Thoracic aorta (tissue), 2 donors: ENCODE data around the gene ALG2. TPM values are rescaled to one million over a fixed set of nuclear protein-coding genes. Genes with fewer than 3 reads are reported as not detected.
"Not testable (repeated sequence)": the region's sequence is repeated elsewhere in the genome, so short reads cannot be mapped to it uniquely, and the experiment has no call there.

Experiments
- ATAC-seq: fragments of 150-250 bp; one replicate; pipeline ENCODE4 v1.8.0; 2017; ENCODE audit warnings: low read depth; ENCODE audit not compliant: insufficient number of reproducible peaks, low FRiP score
- DNase-seq: peaks from one replicate; pipeline ENCODE4 v3.0.0-alpha.2; 2020; ENCODE audit warnings: low spot score
- H3K27ac ChIP-seq, 2 donors: fragments of 200-600 bp; sonication (generic); 1 replicate in 1 of 2; 2 replicates in 1 of 2; pipeline ENCODE4 v1.5.1; 2016; ENCODE audit warnings: mild to moderate bottlenecking in 2 of 2, moderate library complexity in 2 of 2
- H3K27me3 ChIP-seq: fragments of 200-600 bp; sonication (generic); replicated peaks from 2 replicates; pipeline ENCODE4 v1.6.0; 2016; ENCODE audit warnings: mild to moderate bottlenecking; ENCODE audit not compliant: insufficient read depth
- H3K36me3 ChIP-seq: fragments of 200-600 bp; sonication (generic); one replicate; pipeline ENCODE4 v1.5.1; 2016
- H3K4me1 ChIP-seq, 2 donors: fragments of 200-600 bp; sonication (generic); 1 replicate in 1 of 2; 2 replicates in 1 of 2; pipeline versions ENCODE4 v1.5.1 to v1.6.0; 2016; ENCODE audit warnings: low read depth in 2 of 2, mild to moderate bottlenecking in 1 of 2; ENCODE audit not compliant: control insufficient read depth in 1 of 2
- H3K4me3 ChIP-seq: fragments of 200-600 bp; sonication (generic); 2 replicates; pipeline ENCODE4 v1.5.1; 2016; ENCODE audit warnings: mild to moderate bottlenecking
- H3K9me3 ChIP-seq: fragments of 200-600 bp; sonication (generic); 2 replicates; pipeline ENCODE4 v1.5.1; 2016
- total RNA-seq, 2 donors: library from RNA; depleted of rRNA; stranded (reverse); fragments of >200 nt; gene quantifications; one replicate each; pipeline versions ENCODE4 v1.1.0 to v1.2.3, GENCODE V29; 2016
- TF ChIP-seq, protein P1 (sequence below): fragments of 200-600 bp; sonication (generic); IDR thresholded peaks from one replicate; pipeline ENCODE4 v1.5.1; 2019; ENCODE audit warnings: antibody characterized with exemption

Gene ALG2
- total RNA-seq, 2 donors from 2014 or later, result 19.8 to 49.2 TPM

DNA sequence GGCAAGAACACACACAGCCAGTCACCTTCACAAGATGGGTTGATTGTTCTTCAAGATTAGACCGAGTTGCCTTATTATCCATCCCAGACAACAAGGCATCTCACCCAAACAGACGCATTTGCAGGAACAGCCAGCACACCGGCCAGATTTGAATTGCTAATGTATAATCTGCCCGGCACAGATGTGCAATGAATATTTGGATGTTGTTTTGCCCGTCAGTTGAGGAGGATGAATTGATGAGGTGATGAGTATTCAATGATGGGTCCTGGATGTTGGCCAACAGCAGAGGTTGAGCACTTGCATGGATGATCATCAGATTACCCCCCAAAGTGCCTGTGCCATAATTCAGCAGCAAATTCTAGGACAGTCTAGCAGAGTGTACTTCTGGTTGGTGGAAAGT lies 20.1 kb downstream of the ALG2 start:
- Histone ChIP-seq H3K4me1 (no peaks in the 10 kb centered on the region), H3K9me3 (no peaks in the 10 kb centered on the region), H3K36me3 (no peaks in the 10 kb centered on the region), H3K27ac (no peak overlapping the region), H3K4me3 (no peak overlapping the region), H3K27me3 (no peaks in the 10 kb centered on the region)
- TF ChIP-seq, protein P1, sequence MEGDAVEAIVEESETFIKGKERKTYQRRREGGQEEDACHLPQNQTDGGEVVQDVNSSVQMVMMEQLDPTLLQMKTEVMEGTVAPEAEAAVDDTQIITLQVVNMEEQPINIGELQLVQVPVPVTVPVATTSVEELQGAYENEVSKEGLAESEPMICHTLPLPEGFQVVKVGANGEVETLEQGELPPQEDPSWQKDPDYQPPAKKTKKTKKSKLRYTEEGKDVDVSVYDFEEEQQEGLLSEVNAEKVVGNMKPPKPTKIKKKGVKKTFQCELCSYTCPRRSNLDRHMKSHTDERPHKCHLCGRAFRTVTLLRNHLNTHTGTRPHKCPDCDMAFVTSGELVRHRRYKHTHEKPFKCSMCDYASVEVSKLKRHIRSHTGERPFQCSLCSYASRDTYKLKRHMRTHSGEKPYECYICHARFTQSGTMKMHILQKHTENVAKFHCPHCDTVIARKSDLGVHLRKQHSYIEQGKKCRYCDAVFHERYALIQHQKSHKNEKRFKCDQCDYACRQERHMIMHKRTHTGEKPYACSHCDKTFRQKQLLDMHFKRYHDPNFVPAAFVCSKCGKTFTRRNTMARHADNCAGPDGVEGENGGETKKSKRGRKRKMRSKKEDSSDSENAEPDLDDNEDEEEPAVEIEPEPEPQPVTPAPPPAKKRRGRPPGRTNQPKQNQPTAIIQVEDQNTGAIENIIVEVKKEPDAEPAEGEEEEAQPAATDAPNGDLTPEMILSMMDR, result no peak
- ATAC-seq (no peak), DNase-seq (no peak)

DNA sequence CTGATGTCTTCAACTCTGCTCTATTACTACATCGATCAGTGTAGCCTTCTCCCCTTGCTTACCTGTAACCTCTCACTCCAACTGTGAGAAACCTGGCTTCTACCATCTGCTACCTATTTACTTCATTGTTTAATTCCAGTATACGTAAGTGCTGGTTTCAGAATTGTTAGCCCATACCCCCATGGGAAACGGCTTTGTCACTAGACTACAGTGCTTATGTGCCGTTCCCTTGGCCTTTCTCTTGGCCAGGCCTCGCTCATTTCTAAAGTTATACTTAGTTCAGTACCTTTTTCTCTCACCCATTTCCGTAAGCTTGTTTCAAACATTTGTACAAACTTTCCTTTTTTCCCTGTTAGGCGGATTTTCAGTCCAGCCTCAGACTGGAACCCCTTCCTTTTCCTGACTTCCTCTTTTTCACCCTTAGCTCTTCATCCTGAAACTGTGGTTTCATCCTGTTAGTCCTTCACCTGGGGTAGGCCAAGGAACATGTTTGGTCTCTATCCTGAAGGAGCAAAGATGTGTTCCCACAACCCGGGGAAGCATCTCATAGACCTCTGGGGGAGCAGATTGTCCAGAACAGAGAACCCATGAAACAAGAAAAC lies 21.7 kb downstream of the ALG2 start:
- DNase-seq, result no peak
- no peak for ATAC-seq
- Histone ChIP-seq H3K4me3 (no peak overlapping the region), H3K27ac (no peak overlapping the region), H3K9me3 (no peaks in the 10 kb centered on the region), H3K4me1 (no peaks in the 10 kb centered on the region), H3K36me3 (no peaks in the 10 kb centered on the region), H3K27me3 (no peaks in the 10 kb centered on the region)
- TF ChIP-seq, protein P1, result no peak

DNA sequence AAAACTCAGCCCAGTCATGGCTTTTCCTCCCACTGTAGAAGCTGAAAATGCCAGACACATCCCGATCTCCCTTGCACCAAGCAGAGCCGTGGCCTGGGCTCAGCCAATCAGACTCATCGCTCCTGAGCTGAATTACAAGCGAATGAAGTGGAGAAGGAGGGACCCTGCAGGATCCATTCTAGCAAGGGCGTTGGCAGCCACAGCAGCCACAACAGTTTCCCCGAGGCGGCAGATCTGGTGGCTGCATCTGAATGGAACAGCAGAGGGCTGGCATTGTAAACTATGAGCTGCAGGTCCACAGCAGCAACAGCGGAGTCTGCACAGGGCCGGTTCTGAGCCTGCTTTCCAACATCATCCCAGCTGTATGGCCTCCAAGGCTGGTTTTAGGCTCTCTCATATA lies 23.8 kb downstream of the ALG2 start:
- Histone ChIP-seq H3K9me3 (no peaks in the 10 kb centered on the region), H3K4me1 (no peaks in the 10 kb centered on the region), H3K27me3 (no peaks in the 10 kb centered on the region), H3K36me3 (no peaks in the 10 kb centered on the region), H3K4me3 (no peak overlapping the region), H3K27ac (no peak overlapping the region)
- no peak for DNase-seq
- TF ChIP-seq, protein P1, result no peak
- ATAC-seq, result no peak

DNA sequence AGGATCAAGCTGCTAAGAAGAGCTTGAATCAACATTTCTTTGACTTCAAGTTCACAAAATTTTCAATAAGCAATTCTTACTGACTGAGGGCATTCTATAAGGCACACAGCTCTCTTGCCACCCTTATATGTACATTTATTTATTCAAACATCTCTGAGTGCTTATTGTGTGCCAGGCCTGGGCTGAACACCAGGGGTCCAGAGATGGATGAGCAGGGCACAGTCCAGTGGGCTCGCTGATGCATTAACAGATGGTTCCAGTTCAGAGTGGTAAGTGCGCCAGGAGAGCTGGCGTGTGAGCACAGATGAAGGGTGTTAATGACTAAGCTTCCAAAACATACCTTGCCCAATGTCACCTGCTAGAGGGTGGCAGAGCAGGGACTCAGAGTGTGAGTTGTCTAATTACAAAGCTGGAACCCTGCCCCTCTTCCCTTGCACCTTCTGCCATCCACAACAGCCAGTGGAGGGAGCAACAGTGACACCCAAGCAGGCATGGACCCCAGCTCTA lies 24.6 kb downstream of the ALG2 start:
- H3K27me3 ChIP-seq, result no peaks in the 10 kb centered on the region
- H3K4me3 ChIP-seq, result no peak overlapping the region
- H3K27ac ChIP-seq, result no peak overlapping the region
- H3K36me3 ChIP-seq, result no peaks in the 10 kb centered on the region
- no peak for ATAC-seq
- TF ChIP-seq, protein P1, result no peak
- no peaks in the 10 kb centered on the region for H3K9me3 ChIP-seq
- no peaks in the 10 kb centered on the region for H3K4me1 ChIP-seq
- no peak for DNase-seq

DNA sequence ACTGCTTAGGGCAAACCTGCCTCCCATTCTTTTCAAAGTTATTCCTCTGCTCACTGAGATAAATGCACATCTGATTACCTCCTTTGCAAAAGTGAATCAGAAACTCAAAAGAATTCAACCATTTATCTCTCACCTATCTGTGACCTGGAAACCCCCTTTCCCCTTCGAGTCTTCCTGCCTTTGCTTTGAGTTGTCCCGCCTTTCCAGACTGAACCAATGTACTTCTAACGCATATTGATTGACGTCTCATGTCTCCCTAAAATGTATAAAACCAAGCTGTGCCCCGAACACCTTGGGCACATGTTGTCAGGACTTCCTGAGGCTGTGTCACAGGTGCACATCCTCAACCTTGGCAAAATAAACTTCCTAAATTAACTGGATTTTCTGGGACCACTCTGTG lies 25.3 kb downstream of the ALG2 start:
- H3K27me3 ChIP-seq, H3K9me3 ChIP-seq, DNase-seq, H3K27ac ChIP-seq, H3K4me1 ChIP-seq, H3K4me3 ChIP-seq, ATAC-seq, H3K36me3 ChIP-seq: not testable (repeated sequence)

DNA sequence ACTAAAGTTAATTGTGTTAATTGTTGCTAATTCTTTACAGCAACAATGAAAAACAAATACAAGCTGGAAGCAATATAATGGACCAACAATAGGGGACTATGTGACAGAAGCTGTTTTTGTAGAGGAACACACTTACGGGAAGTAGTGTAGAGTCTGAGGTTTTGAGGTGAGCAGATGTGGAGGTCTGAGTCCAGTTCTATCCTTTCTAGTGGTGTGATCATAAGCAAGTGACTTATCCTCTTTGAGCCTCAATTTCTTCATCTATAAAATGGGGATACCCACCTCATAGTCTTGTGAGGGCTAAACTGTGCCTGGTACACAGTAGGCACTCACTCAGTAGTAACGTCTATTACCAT lies 28.3 kb downstream of the ALG2 start:
- TF ChIP-seq, protein P1, result no peak

More for the DNA sequence above, 28.3 kb downstream of the ALG2 start:
- Histone ChIP-seq H3K4me3 (no peak overlapping the region), H3K36me3 (no peaks in the 10 kb centered on the region), H3K27me3 (no peaks in the 10 kb centered on the region), H3K27ac (no peak overlapping the region), H3K9me3 (no peaks in the 10 kb centered on the region), H3K4me1 (no peaks in the 10 kb centered on the region)
- DNase-seq, result no peak
- no peak for ATAC-seq
